Astrocyte (in vitro differentiated cells and primary cell): Measurements from ENCODE around the gene WFS1.

Source experiments
- CTCF ChIP-seq: IDR thresholded peaks from 2 replicates; pipeline ENCODE4 v1.5.1; 2011; ENCODE audit warnings: low read depth, mild to moderate bottlenecking, inconsistent platforms, low read length, moderate library complexity; ENCODE audit not compliant: insufficient read depth
- EZH2 ChIP-seq: IDR thresholded peaks from 2 replicates; pipeline ENCODE4 v1.6.1; 2012; ENCODE audit warnings: mild to moderate bottlenecking, low read length, inconsistent platforms; ENCODE audit not compliant: insufficient read depth

DNA sequence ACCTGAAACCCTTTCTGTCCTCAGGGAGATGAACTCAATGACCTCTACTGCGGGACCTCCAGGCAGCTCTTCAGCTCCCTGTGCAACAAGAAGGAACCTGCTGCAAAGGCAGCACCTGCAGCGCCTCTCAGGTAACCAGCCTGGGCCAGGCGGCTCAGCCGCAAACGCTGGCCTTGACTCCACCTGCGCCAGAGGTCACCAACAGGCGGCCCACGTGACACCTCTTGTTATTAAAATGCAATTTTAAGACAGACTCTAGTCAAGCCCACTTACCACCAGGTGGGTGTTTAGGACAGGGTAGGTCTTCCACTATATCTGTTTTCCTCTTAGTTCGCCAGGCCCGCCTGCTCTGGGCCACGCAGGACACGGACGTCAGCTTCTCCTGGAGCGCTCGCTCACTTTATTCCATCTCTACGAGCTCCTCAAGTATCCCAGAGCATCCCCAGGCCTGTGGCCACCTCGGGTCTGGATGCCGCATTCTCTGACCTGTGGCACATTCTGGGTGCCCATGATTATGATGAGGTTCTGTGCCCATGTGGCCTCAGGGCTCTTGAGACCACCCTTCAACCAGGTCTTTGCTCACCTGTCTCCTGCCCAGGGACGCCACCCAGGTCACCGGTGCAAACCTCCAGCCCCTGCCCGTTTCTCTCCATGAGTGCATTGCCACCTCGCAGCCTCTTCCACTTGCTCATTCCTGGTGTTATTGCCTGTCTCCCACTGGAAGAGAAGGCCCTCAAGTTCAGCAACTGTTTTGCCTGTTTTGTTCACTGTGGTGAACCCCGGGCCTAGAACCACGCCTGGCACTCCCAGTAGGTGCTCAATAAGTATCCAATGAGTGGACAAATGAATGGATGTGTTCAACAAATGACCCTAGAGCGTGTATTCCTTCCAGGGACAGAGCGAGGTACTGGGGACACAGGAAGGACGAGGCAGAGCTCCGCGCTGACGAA, 36.5 kb upstream of the WFS1 start:
- TF ChIP-seq EZH2 (no peak), CTCF (no peak)
